HG02970 (cell line): ENCODE results near the gene MAS1.
"Not testable (repeated sequence)": the region's sequence is repeated elsewhere in the genome, so short reads cannot be mapped to it uniquely, and the experiment has no call there.

Source experiments
- ATAC-seq: cut with Tn5 transposase; IDR thresholded peaks from one replicate; pipeline ENCODE4 v1.9.1; 2021; ENCODE audit warnings: mild to moderate bottlenecking, moderate library complexity, moderate number of reproducible peaks; ENCODE audit not compliant: unreplicated experiment, low FRiP score

The MAS1 gene

GRCh38 chr6:159890792-159891191, at the start of gene MAS1:
TSS of gene MAS1 (plus strand) at chr6:159890988. CDS start at chr6:159906956, 15,968 bp downstream.
- ATAC-seq = no peak

- ATAC-seq = no peak
Observed at GRCh38 chr6:159842035-159842434, 48.8 kb upstream of the MAS1 start.

GRCh38 chr6:159844737-159845645, 45.8 kb upstream of the MAS1 start:
- no peak for ATAC-seq

GRCh38 chr6:159848552-159848951, 42.2 kb upstream of the MAS1 start:
- ATAC-seq = not testable (repeated sequence)

- ATAC-seq = not testable (repeated sequence)
Observed at GRCh38 chr6:159849851-159850250, 40.9 kb upstream of the MAS1 start.

GRCh38 chr6:159852877-159853276, 37.9 kb upstream of the MAS1 start:
- ATAC-seq = no peak

GRCh38 chr6:159853754-159854153, 37.0 kb upstream of the MAS1 start:
- ATAC-seq = no peak

GRCh38 chr6:159854959-159855358, 35.8 kb upstream of the MAS1 start:
- no peak for ATAC-seq

- ATAC-seq = no peak
Observed at GRCh38 chr6:159858259-159858658, 32.5 kb upstream of the MAS1 start.

GRCh38 chr6:159860482-159860881, 30.3 kb upstream of the MAS1 start:
- no peak for ATAC-seq

- no peak for ATAC-seq
Observed at GRCh38 chr6:159862103-159862502, 28.7 kb upstream of the MAS1 start.

- not testable (repeated sequence) for ATAC-seq
Observed at GRCh38 chr6:159863341-159863740, 27.4 kb upstream of the MAS1 start.

GRCh38 chr6:159865226-159865920, 25.4 kb upstream of the MAS1 start:
- ATAC-seq = no peak

GRCh38 chr6:159866286-159867247, 24.2 kb upstream of the MAS1 start:
- ATAC-seq = no peak

- ATAC-seq = no peak
Observed at GRCh38 chr6:159871241-159871640, 19.5 kb upstream of the MAS1 start.

- no peak for ATAC-seq
Observed at GRCh38 chr6:159871906-159872305, 18.9 kb upstream of the MAS1 start.

- no peak for ATAC-seq
Observed at GRCh38 chr6:159874435-159874834, 16.4 kb upstream of the MAS1 start.

- ATAC-seq = no peak
Observed at GRCh38 chr6:159875194-159875593, 15.6 kb upstream of the MAS1 start.

GRCh38 chr6:159876242-159876641, 14.5 kb upstream of the MAS1 start:
- ATAC-seq = no peak

- ATAC-seq = no peak
Observed at GRCh38 chr6:159877256-159877808, 13.5 kb upstream of the MAS1 start.
